Activated CD4-positive, alpha-beta T cell treated with anti-CD3 and anti-CD28 coated beads, Interleukin-2, amount 50 U/mL, for 1 hour (primary cell): ENCODE results near the gene PIK3CD.

Source experiments
- DNase-seq: peaks from one replicate; pipeline ENCODE4 v3.0.0-alpha.2; 2020

The PIK3CD gene

DNA sequence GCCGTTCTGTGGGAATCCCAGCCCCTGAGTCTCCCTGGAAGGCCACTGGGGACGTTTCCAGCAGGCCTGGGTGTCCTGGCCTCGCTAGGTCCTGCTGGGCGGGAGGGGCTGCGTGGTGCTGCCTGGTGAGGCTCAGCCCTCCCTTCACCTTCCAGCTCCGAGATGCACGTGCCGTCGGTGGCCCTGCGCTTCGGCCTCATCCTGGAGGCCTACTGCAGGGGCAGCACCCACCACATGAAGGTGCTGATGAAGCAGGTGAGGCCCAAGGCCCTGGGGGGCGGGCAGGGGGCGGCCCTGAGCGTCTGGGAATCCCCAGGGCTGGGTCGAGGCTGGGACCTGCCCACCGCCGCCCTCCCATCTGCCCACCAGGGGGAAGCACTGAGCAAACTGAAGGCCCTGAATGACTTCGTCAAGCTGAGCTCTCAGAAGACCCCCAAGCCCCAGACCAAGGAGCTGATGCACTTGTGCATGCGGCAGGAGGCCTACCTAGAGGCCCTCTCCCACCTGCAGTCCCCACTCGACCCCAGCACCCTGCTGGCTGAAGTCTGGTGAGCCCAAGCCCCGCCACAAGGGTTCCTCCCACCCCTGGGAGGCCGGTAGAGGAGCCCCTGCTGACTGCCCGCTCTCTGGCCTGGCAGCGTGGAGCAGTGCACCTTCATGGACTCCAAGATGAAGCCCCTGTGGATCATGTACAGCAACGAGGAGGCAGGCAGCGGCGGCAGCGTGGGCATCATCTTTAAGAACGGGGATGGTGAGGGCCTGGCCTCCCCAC lies 70.3 kb downstream of the PIK3CD start:
- peak; percentile 82 for DNase-seq

DNA sequence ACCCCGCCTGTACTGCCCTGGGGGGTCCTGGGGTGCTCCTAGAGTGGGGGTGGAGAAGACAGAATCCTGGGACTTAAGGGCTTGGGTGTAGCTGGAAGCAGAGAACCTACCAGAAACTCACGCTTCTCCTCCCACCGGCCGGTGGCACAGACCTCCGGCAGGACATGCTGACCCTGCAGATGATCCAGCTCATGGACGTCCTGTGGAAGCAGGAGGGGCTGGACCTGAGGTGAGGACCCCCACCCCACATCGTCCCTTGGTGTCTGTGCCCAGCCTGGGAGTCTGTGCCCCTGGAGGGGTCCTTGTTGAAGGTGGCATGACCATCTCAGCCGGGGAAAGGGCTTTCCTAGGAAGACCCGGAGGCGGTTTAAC lies 70.8 kb downstream of the PIK3CD start:
- no peak for DNase-seq

DNA sequence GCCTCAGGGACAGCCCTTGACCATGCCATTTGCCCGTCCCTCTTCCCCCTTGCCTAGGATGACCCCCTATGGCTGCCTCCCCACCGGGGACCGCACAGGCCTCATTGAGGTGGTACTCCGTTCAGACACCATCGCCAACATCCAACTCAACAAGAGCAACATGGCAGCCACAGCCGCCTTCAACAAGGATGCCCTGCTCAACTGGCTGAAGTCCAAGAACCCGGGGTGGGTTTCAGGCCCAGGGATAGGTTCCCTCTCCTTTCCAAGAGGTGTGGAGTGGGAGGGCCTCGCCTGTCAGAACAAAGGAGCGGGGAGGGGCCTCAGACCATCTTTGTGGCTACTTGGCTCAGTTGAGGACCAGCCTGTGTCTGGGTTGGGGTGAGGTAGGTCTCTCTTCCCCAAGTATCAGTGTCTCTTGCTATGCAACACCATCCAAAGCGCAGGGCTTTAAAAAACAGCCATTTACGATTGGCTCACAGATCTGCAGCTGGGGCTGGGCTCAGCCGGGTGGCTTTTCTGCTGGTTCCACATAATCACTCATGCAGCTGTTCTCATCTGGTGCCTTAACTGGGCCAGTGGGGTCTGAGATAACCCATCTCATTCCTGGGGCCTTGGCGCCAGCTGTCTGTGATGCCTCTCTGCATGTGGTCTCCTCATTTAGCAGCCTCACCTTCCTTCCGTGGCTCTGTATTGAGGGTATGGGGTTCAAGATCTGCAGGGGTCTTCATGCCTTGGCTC lies 71.7 kb downstream of the PIK3CD start:
- DNase-seq = no peak

- no peak for DNase-seq
Observed at GRCh38 chr1:9723926-9724325, 72.4 kb downstream of the PIK3CD start.

DNA sequence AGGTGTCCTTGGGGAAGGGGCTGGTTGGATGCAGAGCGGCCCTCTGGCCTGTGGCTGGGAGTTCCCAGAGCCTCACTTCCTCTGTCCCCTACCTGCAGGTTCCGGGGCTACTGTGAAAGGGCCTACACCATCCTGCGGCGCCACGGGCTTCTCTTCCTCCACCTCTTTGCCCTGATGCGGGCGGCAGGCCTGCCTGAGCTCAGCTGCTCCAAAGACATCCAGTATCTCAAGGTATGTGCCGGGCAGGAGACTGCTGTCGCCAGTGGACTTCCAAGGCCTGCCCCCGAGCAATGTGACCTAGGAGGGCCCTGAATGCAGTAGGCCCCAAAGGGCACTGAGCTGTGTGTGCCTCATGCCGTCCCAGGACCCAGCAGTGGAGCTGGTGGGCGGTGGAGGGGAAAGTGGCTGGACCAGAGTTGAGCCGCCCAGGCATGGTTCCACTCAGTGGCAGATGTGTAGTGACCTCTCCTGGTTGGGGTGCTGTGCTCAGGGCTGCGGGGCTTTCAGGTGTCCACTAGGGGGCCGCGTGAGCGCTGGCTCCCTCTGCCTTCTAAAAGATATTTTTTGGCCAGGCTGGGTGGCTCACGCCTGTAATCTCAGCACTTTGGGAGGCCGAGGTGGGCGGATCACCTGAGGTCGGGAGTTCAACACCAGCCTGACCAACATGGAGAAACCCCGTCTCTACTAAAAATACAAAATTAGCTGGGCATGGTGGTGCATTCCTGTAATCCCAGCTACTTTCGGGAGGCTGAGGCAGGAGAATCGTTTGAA lies 73.4 kb downstream of the PIK3CD start:
- DNase-seq = peak; percentile 70

DNA sequence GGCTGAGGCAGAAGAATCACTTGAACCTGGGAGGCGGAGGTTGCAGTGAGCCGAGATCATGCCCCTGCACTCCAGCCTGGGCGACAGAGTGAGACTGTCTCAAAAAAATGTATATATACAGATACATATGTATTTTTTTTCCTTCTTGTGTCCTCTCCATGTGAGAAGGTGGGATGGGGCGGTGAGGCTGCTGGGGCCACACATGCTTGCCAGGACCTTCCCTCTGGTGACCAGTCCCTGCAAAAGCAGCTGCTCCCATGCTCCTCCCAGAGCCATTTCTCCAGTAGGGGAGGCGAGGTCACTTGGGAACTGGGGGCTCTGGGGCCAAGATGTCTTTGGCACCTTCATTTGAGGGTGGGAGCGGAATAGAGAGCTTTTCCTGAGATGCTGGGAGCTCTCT lies 74.9 kb downstream of the PIK3CD start:
- no peak for DNase-seq

DNA sequence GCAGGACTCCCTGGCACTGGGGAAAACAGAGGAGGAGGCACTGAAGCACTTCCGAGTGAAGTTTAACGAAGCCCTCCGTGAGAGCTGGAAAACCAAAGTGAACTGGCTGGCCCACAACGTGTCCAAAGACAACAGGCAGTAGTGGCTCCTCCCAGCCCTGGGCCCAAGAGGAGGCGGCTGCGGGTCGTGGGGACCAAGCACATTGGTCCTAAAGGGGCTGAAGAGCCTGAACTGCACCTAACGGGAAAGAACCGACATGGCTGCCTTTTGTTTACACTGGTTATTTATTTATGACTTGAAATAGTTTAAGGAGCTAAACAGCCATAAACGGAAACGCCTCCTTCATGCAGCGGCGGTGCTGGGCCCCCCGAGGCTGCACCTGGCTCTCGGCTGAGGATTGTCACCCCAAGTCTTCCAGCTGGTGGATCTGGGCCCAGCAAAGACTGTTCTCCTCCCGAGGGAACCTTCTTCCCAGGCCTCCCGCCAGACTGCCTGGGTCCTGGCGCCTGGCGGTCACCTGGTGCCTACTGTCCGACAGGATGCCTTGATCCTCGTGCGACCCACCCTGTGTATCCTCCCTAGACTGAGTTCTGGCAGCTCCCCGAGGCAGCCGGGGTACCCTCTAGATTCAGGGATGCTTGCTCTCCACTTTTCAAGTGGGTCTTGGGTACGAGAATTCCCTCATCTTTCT lies 75.5 kb downstream of the PIK3CD start:
- DNase-seq = no peak

DNA sequence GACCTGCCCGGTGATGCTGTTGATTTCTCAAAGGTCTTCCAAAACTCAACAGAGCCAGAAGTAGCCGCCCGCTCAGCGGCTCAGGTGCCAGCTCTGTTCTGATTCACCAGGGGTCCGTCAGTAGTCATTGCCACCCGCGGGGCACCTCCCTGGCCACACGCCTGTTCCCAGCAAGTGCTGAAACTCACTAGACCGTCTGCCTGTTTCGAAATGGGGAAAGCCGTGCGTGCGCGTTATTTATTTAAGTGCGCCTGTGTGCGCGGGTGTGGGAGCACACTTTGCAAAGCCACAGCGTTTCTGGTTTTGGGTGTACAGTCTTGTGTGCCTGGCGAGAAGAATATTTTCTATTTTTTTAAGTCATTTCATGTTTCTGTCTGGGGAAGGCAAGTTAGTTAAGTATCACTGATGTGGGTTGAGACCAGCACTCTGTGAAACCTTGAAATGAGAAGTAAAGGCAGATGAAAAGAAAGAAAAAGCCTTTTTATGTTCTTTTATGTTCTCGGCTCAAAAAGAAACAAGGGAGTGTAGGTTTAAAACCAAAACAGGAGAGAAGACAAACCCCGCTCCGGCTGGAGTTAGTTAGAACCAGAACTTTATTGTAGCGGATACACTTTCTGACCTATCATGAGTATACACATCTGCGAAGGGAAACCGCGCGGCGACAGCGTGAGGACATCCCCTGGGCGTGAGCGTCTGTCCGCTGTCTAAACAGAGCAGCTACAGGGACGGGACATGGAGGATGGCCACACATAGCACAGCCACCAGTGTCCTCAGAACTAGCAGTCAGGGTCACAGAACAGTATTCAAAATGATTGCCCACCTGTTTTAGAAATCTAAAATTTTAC lies 77.1 kb downstream of the PIK3CD start:
- DNase-seq = peak; percentile 55

DNA sequence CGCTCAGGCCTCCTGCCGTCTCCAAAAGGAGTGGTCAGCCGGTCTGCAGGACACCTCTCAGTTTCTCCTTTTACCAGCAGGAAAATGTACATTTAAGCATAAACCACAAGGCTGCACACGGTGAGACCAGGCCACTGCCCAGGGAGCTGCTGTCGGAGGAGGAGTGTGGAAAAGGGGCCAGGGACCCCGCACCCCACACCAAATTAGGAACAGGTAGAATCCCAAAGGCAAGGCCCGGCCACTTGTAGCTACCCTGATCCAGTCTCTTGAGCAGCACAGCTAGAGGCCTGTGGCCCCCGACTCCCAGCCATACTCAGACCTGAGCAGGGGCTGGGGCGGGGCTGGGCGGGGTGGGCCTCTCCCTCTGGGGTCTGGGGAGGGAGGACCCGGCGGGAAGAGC lies 78.0 kb downstream of the PIK3CD start:
- DNase-seq = no peak

GRCh38 chr1:9730096-9730901 lies 78.8 kb downstream of the PIK3CD start:
- no peak for DNase-seq

- no peak for DNase-seq
Observed at GRCh38 chr1:9731051-9731537, 79.6 kb downstream of the PIK3CD start.

- DNase-seq = no peak
Observed at GRCh38 chr1:9731561-9731960, 80.0 kb downstream of the PIK3CD start.

- no peak for DNase-seq
Observed at GRCh38 chr1:9732123-9732971, 80.8 kb downstream of the PIK3CD start.

DNA sequence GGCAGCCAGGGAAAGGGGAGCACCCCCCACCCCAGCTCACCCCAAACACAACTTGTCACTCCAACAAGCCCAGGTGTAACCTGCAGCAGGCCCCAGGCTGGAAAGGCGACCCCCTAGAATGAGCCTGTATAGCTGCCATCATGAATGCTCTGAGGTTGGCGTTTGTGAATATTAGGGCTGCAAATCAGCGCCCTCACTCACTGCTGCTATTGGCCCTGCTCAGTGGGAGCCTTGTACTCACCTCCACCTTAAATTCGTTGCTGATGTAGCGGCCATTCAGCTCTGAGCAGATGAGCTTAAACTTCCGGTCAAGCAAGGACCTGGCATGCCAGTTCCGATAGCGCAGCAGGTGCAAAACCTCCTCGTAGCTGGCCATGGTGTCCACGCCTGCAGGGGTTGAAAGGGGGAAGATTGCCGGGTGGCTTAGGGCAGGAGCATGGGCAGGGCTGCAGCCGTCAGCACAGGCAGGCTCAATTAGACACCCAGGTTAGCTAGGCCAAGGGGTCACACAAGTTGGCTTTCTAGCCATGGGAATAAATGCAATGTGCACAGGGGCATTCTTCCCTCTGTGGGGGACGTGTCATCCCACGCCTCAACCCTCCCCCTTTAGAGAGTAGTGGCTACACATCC lies 81.7 kb downstream of the PIK3CD start:
- DNase-seq = no peak

DNA sequence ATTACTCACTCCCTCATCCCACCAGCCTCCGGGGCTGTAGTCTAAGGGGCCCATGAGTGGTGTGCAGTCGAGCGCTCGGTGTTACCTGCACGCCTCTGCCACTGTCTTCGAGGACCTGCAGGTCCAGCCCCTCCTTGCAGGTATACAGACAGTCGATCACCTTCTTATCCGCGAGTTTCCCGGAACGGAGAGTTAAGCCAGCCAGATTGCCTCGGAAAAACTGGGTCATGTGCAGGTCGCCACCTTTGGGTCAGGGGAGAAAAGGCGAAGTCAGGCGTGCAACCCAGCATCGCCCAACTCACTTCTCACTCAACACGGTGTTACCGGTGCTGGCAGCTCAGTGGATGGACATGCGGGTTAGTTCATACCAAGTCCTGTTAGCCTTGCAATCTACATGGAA lies 84.3 kb downstream of the PIK3CD start:
- no peak for DNase-seq

DNA sequence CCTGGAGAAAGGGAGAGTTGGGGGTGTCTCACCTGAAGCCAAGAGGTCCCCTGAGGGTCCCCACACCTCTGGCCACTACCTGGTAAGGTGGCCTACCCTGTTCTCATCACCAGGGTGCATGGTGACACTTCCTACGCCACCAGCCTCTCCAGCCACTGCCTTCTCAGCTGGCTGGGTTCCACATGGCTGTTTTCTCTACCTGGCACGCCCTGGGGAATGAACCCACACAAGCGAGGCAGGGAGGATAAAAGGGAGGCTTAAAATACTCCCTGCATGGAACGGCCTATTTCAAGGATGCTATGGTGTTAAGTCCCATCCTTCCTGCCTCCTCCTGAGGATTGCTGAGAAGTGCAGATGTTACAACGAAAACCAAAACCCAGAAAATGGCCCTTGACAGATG lies 84.7 kb downstream of the PIK3CD start:
- DNase-seq = no peak

DNA sequence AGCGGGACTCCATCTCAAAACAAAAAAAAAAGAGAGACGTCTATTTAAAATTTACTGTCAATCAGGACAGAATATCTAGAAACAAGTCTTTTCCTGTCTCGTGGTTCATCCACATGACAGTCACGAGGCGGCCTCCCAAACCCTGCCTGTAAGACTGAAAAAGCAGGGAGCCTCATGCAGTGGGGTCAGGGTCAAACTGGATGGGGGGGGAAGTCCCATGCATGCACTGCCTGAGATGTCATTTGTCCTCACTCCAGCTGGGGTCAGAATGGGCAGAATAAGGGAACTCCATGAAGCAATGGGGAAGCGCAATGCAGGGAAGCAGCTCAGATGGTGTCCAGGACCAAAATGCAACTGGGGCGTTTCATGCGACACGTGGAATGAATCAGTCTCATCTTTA lies 85.5 kb downstream of the PIK3CD start:
- DNase-seq = no peak

GRCh38 chr1:9737671-9738070 lies 86.1 kb downstream of the PIK3CD start:
- no peak for DNase-seq

DNA sequence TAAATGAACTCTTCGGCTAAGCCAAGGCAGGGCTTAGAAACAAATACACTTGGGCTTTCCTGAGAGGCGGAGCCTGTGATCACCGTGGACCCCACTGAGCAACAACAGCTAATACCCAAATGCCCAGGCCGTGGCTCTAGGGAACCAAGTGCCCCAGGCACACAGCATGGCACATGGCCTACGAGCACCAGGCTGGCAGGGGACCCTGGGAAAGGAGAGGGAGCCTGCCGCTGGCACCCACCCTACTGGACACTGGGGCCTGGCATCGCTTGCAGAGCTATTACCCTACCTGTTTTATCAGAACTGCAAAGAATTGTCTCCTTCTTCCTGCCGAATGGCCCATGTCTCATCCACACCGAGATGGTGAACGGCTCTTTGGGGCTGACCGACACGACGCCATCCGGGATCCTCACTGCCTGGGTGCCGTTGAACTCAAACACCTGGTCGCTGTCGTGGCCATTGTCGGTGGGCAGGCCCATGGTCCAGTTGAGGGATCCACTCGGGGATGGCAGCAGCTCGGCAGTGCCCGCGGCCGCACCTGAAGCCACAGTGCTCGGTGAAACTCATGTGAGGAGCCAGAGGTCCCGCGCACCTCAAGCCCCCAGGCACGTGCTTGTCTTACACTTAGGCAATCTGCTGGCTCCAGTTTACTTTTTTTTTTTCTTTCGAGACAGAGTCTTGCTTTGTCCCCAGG lies 92.7 kb downstream of the PIK3CD start:
- no peak for DNase-seq
